ENCODE results near the gene ABCA13. TPM values are rescaled to one million over a fixed set of nuclear protein-coding genes. Genes with fewer than 3 reads are reported as not detected.

ABCA13 gene
- total RNA-seq, 2 donors from 2014 or later, result not detected

- no peak for TF ChIP-seq CTCF (IDR thresholded peaks at IDR 0.05)
- Histone ChIP-seq H3K27me3 (no peaks in the 10 kb centered on the region), H3K4me3 (no peak overlapping the region), H3K4me1 (no peaks in the 10 kb centered on the region), H3K27ac (no peak overlapping the region), H3K9me3 (no peaks in the 10 kb centered on the region), H3K36me3 (no peaks in the 10 kb centered on the region)
- DNase-seq (ENCODE audit: low spot score), result no peak
Measured at GRCh38 chr7:48388911-48389310, 217.7 kb downstream of the ABCA13 start.

GRCh38 chr7:48389977-48390376, 218.7 kb downstream of the ABCA13 start:
- Histone ChIP-seq H3K27me3 (no peaks in the 10 kb centered on the region), H3K36me3 (no peaks in the 10 kb centered on the region), H3K9me3 (no peaks in the 10 kb centered on the region), H3K27ac (no peak overlapping the region), H3K4me1 (no peaks in the 10 kb centered on the region), H3K4me3 (no peak overlapping the region)
- no peak for DNase-seq (ENCODE audit: low spot score)
- TF ChIP-seq CTCF (IDR thresholded peaks at IDR 0.05), result no peak

- TF ChIP-seq CTCF (IDR thresholded peaks at IDR 0.05), result no peak
- Histone ChIP-seq H3K4me1 (no peaks in the 10 kb centered on the region), H3K9me3 (no peaks in the 10 kb centered on the region), H3K4me3 (no peak overlapping the region), H3K27me3 (no peaks in the 10 kb centered on the region), H3K27ac (no peak overlapping the region), H3K36me3 (no peaks in the 10 kb centered on the region)
- DNase-seq (ENCODE audit: low spot score), result no peak
Measured at GRCh38 chr7:48390388-48391327, 219.4 kb downstream of the ABCA13 start.

GRCh38 chr7:48398191-48398590, 226.9 kb downstream of the ABCA13 start:
- Histone ChIP-seq H3K4me1 (no peaks in the 10 kb centered on the region), H3K9me3 (no peaks in the 10 kb centered on the region), H3K4me3 (no peak overlapping the region), H3K27ac (no peak overlapping the region), H3K27me3 (no peaks in the 10 kb centered on the region), H3K36me3 (no peaks in the 10 kb centered on the region)
- no peak for TF ChIP-seq CTCF (IDR thresholded peaks at IDR 0.05)
- DNase-seq (ENCODE audit: low spot score), result no peak

- Histone ChIP-seq H3K4me1 (no peaks in the 10 kb centered on the region), H3K27me3 (no peaks in the 10 kb centered on the region), H3K36me3 (no peaks in the 10 kb centered on the region), H3K9me3 (no peaks in the 10 kb centered on the region), H3K27ac (no peak overlapping the region), H3K4me3 (no peak overlapping the region)
- DNase-seq (ENCODE audit: low spot score), result no peak
- TF ChIP-seq CTCF (IDR thresholded peaks at IDR 0.05), result no peak
Measured at GRCh38 chr7:48402721-48403120, 231.5 kb downstream of the ABCA13 start.

Measured in right atrium auricular region (tissue), 2 donors.